ENCODE data around the gene CRK. TPM values are rescaled to one million over a fixed set of nuclear protein-coding genes. Genes with fewer than 3 reads are reported as not detected.

The CRK gene
- total RNA-seq, 1 donor from 2014 or later: 41.9 TPM

DNA sequence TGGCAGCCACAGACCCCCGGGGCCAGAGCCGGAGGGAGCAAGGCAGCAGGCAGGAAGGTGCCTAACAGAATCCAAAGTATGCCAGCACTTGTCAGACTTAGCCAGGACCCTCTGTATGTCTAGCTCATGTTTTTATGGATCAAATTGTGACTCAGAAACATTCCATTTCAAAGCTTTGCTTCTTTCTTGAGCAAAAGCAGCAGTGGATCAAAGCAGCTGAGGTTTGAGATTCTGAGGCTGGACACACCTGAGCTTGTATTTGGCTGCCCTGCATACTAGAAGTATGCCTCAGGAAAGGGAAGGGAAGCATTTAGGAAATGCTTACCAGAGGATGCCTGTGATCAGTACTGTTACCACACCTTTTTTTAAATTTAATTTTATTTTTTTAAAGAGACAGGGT lies 42.2 kb upstream of the CRK start:
- Mint-ChIP-seq H3K4me3 (no peak overlapping the region), H3K9me3 (no peaks in the 10 kb centered on the region), H3K27me3 (ENCODE audit: low read depth) (no peaks in the 10 kb centered on the region), H3K36me3 (no peaks in the 10 kb centered on the region), H3K4me1 (peaks cover 3% of the 10 kb centered on the region), H3K27ac (no peak overlapping the region)
- DNase-seq (ENCODE audit: low spot score in 2 of 2, unreplicated experiment in 2 of 2): no peak
- no peak for TF ChIP-seq CTCF (IDR thresholded peaks at IDR 0.05; ENCODE audit: unreplicated experiment)

GRCh38 chr17:1497831-1498230 lies 41.8 kb upstream of the CRK start:
- Mint-ChIP-seq H3K9me3 (no peaks in the 10 kb centered on the region), H3K4me3 (no peak overlapping the region), H3K27ac (no peak overlapping the region), H3K27me3 (ENCODE audit: low read depth) (no peaks in the 10 kb centered on the region), H3K36me3 (no peaks in the 10 kb centered on the region), H3K4me1 (peaks cover 5% of the 10 kb centered on the region)
- no peak for TF ChIP-seq CTCF (IDR thresholded peaks at IDR 0.05; ENCODE audit: unreplicated experiment)
- DNase-seq (ENCODE audit: low spot score in 2 of 2, unreplicated experiment in 2 of 2): no peak

- Mint-ChIP-seq H3K9me3 (no peaks in the 10 kb centered on the region), H3K4me1 (peaks cover 11% of the 10 kb centered on the region), H3K36me3 (no peaks in the 10 kb centered on the region), H3K27ac (no peak overlapping the region), H3K27me3 (ENCODE audit: low read depth) (peaks cover 1% of the 10 kb centered on the region), H3K4me3 (no peak overlapping the region)
- TF ChIP-seq CTCF (IDR thresholded peaks at IDR 0.05; ENCODE audit: unreplicated experiment): no peak
- DNase-seq (ENCODE audit: low spot score in 2 of 2, unreplicated experiment in 2 of 2): no peak
Measured at GRCh38 chr17:1496869-1497268, 40.8 kb upstream of the CRK start.

- Mint-ChIP-seq H3K27me3 (ENCODE audit: low read depth) (peaks cover 2% of the 10 kb centered on the region), H3K4me1 (peaks cover 17% of the 10 kb centered on the region), H3K9me3 (no peaks in the 10 kb centered on the region), H3K4me3 (no peak overlapping the region), H3K27ac (peak overlapping the region; percentile 28), H3K36me3 (no peaks in the 10 kb centered on the region)
- TF ChIP-seq CTCF (IDR thresholded peaks at IDR 0.05; ENCODE audit: unreplicated experiment): no peak
- DNase-seq (ENCODE audit: low spot score in 2 of 2, unreplicated experiment in 2 of 2): no peak
Measured at GRCh38 chr17:1495265-1495989, 39.4 kb upstream of the CRK start.

- H3K36me3 Mint-ChIP-seq: no peaks in the 10 kb centered on the region
- peaks cover 2% of the 10 kb centered on the region for H3K27me3 Mint-ChIP-seq (ENCODE audit: low read depth)
- H3K4me3 Mint-ChIP-seq: no peak overlapping the region
- no peak for DNase-seq (ENCODE audit: low spot score in 2 of 2, unreplicated experiment in 2 of 2)
- no peak overlapping the region for H3K27ac Mint-ChIP-seq
- no peaks in the 10 kb centered on the region for H3K9me3 Mint-ChIP-seq
- H3K4me1 Mint-ChIP-seq: peaks cover 20% of the 10 kb centered on the region
- no peak for TF ChIP-seq CTCF (IDR thresholded peaks at IDR 0.05; ENCODE audit: unreplicated experiment)
Measured at GRCh38 chr17:1494736-1495253, 38.8 kb upstream of the CRK start.

All from mesothelial cell of epicardium (in vitro differentiated cells).